HL-60 (cell line): ENCODE measurements around the gene PIGQ.

Source experiments
- GABPA ChIP-seq: IDR thresholded peaks from 2 replicates; pipeline ENCODE4 v1.6.1; 2012; ENCODE audit warnings: low read depth
- POLR2AphosphoS5 ChIP-seq: IDR thresholded peaks from 2 replicates; pipeline ENCODE4 v1.6.1; 2012; ENCODE audit warnings: low read depth
- TF ChIP-seq, protein P1 (sequence below): IDR thresholded peaks from one replicate; pipeline ENCODE4 v1.5.1; 2011; ENCODE audit warnings: low read length, control low read depth, inconsistent platforms; ENCODE audit not compliant: insufficient read depth
- TF ChIP-seq, protein P2 (sequence below): IDR thresholded peaks from 2 replicates; pipeline ENCODE4 v1.6.1; 2012; ENCODE audit warnings: low read depth; ENCODE audit not compliant: insufficient replicate concordance

DNA sequence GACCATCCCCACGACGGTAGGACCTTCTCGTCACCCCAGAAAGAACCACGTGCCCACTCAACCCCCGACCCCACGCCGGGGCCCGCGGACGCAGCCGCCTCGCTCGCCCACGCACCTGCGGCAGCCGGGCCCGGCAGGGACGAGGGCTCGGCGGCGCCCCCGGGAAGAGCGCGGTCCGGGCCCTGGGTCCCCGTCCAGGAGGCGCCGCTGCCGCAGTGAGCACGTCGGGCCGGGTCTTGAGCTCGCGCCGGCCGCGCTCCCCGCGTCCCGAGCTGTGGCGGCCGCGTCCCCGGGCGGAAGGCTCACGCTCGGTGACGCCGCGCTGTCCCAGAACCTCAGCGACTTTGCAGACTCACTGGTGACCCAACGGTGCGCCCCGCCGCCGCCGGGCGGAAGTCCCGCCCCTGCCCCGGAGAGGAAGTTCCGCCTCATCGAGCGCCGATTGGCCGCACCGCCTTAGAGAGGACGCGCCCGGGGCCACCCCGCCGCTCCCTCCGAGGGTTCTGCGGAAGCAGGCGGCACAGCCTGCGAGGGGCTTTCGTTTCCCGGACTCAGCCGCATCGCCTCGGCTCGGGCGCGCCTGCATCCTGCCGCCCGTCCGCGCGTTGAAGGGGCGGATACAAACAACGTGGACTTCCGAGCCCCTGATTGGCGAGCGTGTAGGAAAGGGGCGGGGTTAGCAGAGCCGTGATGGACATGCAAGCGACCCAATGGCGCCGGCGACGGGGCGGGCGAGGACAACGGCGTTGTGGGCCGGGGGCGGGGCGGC, 19.3 kb downstream of the PIGQ start:
- TF ChIP-seq, protein P1, sequence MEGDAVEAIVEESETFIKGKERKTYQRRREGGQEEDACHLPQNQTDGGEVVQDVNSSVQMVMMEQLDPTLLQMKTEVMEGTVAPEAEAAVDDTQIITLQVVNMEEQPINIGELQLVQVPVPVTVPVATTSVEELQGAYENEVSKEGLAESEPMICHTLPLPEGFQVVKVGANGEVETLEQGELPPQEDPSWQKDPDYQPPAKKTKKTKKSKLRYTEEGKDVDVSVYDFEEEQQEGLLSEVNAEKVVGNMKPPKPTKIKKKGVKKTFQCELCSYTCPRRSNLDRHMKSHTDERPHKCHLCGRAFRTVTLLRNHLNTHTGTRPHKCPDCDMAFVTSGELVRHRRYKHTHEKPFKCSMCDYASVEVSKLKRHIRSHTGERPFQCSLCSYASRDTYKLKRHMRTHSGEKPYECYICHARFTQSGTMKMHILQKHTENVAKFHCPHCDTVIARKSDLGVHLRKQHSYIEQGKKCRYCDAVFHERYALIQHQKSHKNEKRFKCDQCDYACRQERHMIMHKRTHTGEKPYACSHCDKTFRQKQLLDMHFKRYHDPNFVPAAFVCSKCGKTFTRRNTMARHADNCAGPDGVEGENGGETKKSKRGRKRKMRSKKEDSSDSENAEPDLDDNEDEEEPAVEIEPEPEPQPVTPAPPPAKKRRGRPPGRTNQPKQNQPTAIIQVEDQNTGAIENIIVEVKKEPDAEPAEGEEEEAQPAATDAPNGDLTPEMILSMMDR = no peak
- peak; percentile 57 for TF ChIP-seq POLR2AphosphoS5
- peak; percentile 95 for TF ChIP-seq GABPA
- TF ChIP-seq, protein P2, sequence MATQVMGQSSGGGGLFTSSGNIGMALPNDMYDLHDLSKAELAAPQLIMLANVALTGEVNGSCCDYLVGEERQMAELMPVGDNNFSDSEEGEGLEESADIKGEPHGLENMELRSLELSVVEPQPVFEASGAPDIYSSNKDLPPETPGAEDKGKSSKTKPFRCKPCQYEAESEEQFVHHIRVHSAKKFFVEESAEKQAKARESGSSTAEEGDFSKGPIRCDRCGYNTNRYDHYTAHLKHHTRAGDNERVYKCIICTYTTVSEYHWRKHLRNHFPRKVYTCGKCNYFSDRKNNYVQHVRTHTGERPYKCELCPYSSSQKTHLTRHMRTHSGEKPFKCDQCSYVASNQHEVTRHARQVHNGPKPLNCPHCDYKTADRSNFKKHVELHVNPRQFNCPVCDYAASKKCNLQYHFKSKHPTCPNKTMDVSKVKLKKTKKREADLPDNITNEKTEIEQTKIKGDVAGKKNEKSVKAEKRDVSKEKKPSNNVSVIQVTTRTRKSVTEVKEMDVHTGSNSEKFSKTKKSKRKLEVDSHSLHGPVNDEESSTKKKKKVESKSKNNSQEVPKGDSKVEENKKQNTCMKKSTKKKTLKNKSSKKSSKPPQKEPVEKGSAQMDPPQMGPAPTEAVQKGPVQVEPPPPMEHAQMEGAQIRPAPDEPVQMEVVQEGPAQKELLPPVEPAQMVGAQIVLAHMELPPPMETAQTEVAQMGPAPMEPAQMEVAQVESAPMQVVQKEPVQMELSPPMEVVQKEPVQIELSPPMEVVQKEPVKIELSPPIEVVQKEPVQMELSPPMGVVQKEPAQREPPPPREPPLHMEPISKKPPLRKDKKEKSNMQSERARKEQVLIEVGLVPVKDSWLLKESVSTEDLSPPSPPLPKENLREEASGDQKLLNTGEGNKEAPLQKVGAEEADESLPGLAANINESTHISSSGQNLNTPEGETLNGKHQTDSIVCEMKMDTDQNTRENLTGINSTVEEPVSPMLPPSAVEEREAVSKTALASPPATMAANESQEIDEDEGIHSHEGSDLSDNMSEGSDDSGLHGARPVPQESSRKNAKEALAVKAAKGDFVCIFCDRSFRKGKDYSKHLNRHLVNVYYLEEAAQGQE = no peak
